Measurements from ENCODE around the gene PIP5K1B.
"Not testable (repeated sequence)": the region's sequence is repeated elsewhere in the genome, so short reads cannot be mapped to it uniquely, and the experiment has no call there.

Gene PIP5K1B

DNA sequence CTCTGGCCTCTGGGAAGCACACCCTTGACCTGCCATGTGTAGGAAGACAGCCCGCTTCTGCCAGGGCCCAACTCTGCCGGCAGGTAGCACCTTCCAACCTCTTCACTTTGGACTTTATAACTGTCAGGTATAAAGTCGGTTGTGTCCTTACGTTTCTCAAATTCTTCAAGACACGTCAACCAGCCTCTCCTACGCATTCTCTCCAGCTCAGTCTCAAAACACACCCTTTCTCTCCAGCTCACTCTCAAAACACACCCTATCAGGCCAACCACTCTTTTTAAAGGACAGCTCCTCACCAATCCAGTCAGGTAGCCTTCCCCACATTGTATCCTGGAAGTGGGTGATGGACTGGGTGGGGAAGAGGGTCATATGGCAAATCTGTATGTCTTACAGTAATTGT is 344.1 kb downstream of the PIP5K1B start:
- FAIRE-seq (no peak), DNase-seq (ENCODE audit: low spot score) (no peak)

DNA sequence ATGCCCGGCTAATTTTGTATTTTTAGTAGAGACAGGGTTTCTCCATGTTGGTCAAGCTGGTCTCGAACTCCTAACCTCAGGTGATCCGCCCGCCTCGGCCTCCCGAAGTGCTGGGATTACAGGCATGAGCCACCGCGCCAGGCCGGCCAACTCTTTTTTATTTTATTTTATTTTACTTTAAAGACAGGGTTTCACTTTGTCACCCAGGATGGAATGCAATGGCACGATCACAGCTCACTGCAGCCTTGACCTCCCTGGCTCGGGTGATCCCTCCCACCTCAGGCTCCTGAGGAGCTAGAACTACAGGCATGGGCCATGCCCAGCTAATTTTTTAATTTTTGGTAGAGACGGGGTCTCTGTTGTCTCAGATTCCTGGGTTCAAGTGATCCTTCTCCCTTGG is 345.9 kb downstream of the PIP5K1B start:
- not testable (repeated sequence) for DNase-seq (ENCODE audit: low spot score); FAIRE-seq

DNA sequence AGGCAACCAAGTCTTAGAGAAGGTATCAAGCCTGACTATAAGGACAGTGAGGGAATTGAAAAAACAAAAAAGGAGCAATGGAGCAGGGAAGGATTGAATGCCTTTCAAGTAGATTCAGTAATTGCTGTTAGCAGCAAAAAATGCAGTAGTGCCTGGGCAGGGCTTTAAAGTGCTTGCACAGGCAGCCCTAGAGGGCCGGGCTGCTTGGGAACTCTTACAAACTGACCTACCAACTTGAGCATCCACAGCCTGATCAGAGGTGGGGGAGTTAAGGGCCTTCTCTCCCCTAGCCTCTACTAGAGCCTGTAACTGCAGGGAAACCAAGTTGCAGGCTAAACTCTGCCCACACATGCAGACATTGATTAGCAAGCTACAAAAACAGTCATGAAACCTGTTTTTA is 349.9 kb downstream of the PIP5K1B start:
- no peak for FAIRE-seq
- DNase-seq (ENCODE audit: low spot score) = no peak

DNA sequence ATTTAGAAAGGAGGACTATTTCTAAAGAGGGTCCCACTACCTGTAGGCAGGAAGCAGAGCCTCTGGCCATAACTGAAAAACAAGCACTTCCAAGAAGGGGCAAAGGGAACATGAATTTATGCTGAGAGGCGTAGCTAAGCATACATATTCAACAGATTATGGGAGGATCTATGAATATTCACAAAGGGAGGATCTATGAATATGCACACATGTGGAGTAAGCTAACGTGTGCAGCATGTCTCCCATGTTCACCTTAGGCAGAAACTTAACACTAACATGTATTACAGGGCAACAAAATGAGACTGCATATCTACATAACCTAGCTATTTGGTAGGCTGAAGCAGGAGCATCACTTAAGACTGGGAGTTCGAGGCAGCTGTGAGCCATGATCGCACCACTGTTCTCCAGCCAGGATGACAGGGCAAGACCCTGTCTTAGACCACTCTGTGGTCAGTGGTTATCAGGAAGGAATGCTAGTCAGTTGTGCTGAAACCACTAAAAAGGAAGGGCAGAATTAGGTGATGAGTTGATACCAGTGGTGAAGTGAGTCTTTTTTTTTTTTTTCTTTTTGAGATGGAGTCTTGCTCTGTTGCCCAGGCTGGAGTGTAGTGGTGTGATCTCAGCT is 351.3 kb downstream of the PIP5K1B start:
- FAIRE-seq = no peak

DNA sequence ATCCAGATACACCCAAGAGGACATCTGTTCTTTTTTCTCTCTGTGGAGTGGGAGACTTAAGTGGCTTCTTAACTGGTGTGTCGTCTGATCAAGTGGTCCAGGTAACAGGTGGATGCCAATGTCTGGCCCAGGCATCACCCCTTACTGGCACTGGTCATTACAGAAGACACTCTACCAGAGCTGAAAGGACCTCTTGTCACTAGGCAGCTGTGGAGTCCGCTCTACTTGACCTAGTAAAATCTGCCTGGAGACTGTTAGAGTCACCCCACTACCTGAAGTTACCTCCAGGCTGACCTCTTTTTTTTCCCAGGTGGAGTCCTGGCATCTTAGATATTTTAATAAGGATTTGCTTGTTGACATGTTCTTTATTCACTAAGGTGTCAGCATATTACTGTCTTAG is 353.1 kb downstream of the PIP5K1B start:
- no peak for DNase-seq (ENCODE audit: low spot score)
- no peak for FAIRE-seq

More for the DNA sequence above, 351.3 kb downstream of the PIP5K1B start:
- peak; percentile 45 for DNase-seq (ENCODE audit: low spot score)

Data from RCC 7860 (cell line).